BLaER1 treated with 17β-estradiol and CSF1 and Interleukin-3, amounts not matched to agents 10 nM and 100 nM (cell line): Measurements from ENCODE around the gene VGF.

Experiments
- H3K27ac ChIP-seq, 11 experiments: shearing (Covaris generic); formaldehyde crosslinking; 2 replicates each; pipeline ENCODE4 v1.8.1; 2022
- H3K27me3 ChIP-seq, 11 experiments: shearing (Covaris generic); formaldehyde crosslinking; 2 replicates each; pipeline ENCODE4 v1.8.1; 2022
- H3K36me3 ChIP-seq, 11 experiments: shearing (Covaris generic); formaldehyde crosslinking; 2 replicates each; pipeline ENCODE4 v1.8.1; 2022
- H3K4me1 ChIP-seq, 10 experiments: shearing (Covaris generic); formaldehyde crosslinking; 2 replicates each; pipeline ENCODE4 v1.8.1; 2022
- H3K4me2 ChIP-seq, 11 experiments: shearing (Covaris generic); formaldehyde crosslinking; 2 replicates each; pipeline ENCODE4 v1.8.1; 2022
- H3K4me3 ChIP-seq, 10 experiments: shearing (Covaris generic); formaldehyde crosslinking; 2 replicates each; pipeline ENCODE4 v1.8.1; 2022
- H3K9ac ChIP-seq, 11 experiments: shearing (Covaris generic); formaldehyde crosslinking; 2 replicates each; pipeline ENCODE4 v1.8.1; 2022
- H3K9me3 ChIP-seq, 11 experiments: shearing (Covaris generic); formaldehyde crosslinking; replicated peaks in 1 of 11; 2 replicates each; pipeline ENCODE4 v1.8.1; 2022
- H4K20me1 ChIP-seq, 11 experiments: shearing (Covaris generic); formaldehyde crosslinking; 2 replicates each; pipeline ENCODE4 v1.8.1; 2022
- Cebpa-rat ChIP-seq, 11 experiments: shearing (Covaris generic); IDR thresholded peaks; 2 replicates each; pipeline ENCODE4 v1.8.1; 2022

Gene VGF

DNA sequence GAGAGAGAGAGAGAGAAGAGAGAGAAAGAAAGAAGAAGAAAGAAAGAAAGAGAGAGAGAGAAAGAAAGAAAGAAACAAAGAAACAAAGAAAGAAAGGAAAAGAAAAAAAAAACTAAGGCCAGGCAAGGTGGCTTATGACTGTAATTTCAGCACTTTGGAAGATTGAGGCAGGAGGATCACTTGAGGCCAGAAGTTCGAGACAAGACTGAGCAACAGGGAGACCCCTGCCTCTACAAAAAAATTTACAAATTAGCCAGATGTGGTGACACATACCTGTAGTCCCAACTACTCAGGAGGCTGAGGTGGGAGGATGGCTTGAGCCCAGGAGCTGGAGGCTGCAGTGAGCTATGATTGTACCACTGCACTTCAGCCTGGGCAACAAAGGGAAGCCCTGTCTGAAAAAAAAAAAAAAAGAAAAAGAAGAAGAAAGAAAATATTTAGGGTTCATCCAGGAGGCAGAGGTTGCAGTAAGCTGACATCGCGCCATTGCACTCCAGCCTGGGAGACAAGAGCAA, 35.7 kb downstream of the VGF start:
- H4K20me1 ChIP-seq: no peaks in the 10 kb centered on the region; a peak in 1 of 22 replicates
- no peak overlapping the region for H3K27ac ChIP-seq
- no peak overlapping the region for H3K4me3 ChIP-seq
- peaks cover 47 to 67% (median 53%) of the 10 kb centered on the region in 10 experiments for H3K4me1 ChIP-seq
- H3K36me3 ChIP-seq: no peaks in the 10 kb centered on the region
- no peak overlapping the region for H3K4me2 ChIP-seq
- no peaks in the 10 kb centered on the region for H3K9me3 ChIP-seq
- H3K27me3 ChIP-seq: peaks cover 0 to 12% (median 0%) of the 10 kb centered on the region in 11 experiments; a peak in 2 of 22 replicates
- no peak for TF ChIP-seq Cebpa-rat (IDR thresholded peaks at IDR 0.05)
- no peak overlapping the region for H3K9ac ChIP-seq

DNA sequence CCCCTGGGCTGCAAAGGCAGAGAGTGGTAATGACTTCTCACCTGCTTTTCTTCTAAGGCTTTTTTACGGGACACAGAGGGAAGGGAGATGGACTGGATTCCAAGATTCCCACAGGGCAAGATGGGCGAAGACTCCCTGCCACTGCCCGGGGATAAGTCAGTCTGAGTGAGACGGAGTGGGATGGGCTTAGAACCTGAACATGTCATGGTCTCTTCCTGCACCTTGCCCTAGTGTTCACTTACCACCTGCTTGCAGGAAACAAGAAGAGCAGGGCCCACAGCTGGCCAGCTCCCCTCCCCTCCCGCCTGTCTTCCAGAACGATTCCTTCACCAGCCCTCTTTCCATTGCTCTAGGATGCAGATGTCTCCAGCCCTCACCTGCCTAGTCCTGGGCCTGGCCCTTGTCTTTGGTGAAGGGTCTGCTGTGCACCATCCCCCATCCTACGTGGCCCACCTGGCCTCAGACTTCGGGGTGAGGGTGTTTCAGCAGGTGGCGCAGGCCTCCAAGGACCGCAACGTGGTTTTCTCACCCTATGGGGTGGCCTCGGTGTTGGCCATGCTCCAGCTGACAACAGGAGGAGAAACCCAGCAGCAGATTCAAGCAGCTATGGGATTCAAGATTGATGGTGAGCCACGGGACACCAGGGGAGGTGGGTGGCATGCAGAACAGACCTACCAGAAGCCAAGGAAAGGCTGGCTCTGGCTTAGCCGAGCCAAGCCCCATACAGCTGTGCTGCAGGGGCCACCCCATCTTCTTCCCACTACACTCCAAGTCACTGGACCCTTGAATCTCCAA, 37.1 kb downstream of the VGF start:
- Histone ChIP-seq H3K4me2 (peak overlapping the region in 10 of 11 experiments; percentile 77 to 94 (median 89); a peak in 19 of 22 replicates), H4K20me1 (no peaks in the 10 kb centered on the region), H3K27ac (no peak overlapping the region), H3K9me3 (no peaks in the 10 kb centered on the region), H3K27me3 (peaks cover 0 to 21% (median 0%) of the 10 kb centered on the region in 11 experiments; a peak in 4 of 22 replicates), H3K36me3 (no peaks in the 10 kb centered on the region), H3K9ac (no peak overlapping the region), H3K4me3 (no peak overlapping the region), H3K4me1 (peaks cover 49 to 67% (median 55%) of the 10 kb centered on the region in 10 experiments)
- no peak for TF ChIP-seq Cebpa-rat (IDR thresholded peaks at IDR 0.05)

DNA sequence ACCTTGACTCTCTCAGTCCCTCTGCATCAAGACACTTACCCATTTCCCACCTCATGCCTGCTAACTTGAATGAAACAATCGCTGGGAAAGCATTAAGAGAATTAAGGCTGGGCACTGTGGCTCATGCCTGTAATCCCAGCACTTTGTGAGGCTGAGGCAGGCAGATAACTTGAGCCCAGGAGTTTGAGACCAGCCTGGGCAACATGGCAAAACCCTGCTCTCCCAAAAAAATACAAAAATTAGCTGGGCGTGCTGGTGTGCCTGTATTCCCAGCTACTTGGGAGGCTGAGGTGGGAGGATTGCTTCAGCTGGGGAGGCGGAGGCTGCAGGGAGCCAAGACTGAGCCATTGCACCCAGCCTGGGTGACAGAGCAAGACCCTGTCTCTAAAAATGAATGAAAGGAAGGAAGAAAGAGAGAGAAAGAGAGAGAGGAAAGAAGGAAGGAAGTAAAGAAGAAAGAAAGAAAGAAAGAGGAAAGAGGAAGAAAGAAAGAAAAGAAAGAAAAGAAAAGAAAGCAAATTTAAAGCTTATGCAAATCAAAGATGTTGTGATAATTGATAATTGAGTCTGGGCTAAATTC, 37.8 kb downstream of the VGF start:
- no peak overlapping the region for H3K27ac ChIP-seq
- peaks cover 53 to 71% (median 62%) of the 10 kb centered on the region in 10 experiments for H3K4me1 ChIP-seq
- H3K36me3 ChIP-seq: no peaks in the 10 kb centered on the region
- H3K4me2 ChIP-seq: peak overlapping the region; percentile 77 to 94 (median 88)
- H3K4me3 ChIP-seq: peak overlapping the region in 4 of 10 experiments; percentile 20 to 47 (median 36); a peak in 3 of 20 replicates
- H3K9me3 ChIP-seq: no peaks in the 10 kb centered on the region
- H3K9ac ChIP-seq: peak overlapping the region in 6 of 11 experiments; percentile 1 to 47 (median 37); a peak in 3 of 22 replicates
- H4K20me1 ChIP-seq: no peaks in the 10 kb centered on the region
- H3K27me3 ChIP-seq: peaks cover 0 to 28% (median 0%) of the 10 kb centered on the region in 11 experiments; a peak in 4 of 22 replicates
- TF ChIP-seq Cebpa-rat (IDR thresholded peaks at IDR 0.05): no peak

DNA sequence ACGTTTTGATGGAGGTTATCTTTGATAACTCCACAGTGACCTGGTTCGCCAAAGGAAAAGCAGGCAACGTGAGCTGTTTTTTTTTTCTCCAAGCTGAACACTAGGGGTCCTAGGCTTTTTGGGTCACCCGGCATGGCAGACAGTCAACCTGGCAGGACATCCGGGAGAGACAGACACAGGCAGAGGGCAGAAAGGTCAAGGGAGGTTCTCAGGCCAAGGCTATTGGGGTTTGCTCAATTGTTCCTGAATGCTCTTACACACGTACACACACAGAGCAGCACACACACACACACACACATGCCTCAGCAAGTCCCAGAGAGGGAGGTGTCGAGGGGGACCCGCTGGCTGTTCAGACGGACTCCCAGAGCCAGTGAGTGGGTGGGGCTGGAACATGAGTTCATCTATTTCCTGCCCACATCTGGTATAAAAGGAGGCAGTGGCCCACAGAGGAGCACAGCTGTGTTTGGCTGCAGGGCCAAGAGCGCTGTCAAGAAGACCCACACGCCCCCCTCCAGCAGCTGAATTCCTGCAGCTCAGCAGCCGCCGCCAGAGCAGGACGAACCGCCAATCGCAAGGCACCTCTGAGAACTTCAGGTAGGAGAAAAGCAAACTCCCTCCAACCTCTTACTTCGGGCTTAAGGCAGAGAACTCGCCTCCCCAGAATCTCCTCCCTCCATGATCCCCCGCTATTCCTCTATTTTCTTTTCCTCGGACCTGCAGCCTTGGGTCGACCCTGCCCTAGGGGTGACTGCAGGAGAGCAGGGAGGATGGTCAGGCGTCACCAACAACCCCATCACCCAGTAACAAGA, 38.5 kb downstream of the VGF start, which contains the start of gene SERPINE1:
Gene SERPINE1 (plus strand): TSS at position 454 of the 809 bp plus-strand sequence. CDS start 1,290 bp downstream, outside the sequence.
- TF ChIP-seq Cebpa-rat (IDR thresholded peaks at IDR 0.05): no peak
- Histone ChIP-seq H3K4me1 (peaks cover 60 to 77% (median 69%) of the 10 kb centered on the region in 10 experiments), H3K36me3 (no peaks in the 10 kb centered on the region), H3K27me3 (peaks cover 0 to 28% (median 0%) of the 10 kb centered on the region in 11 experiments; a peak in 4 of 22 replicates), H3K4me3 (peak within 1 kb of the TSS in 6 of 10 experiments; percentile 10 to 47 (median 34); a peak in 8 of 20 replicates), H3K27ac (peak within 1 kb of the TSS in 10 of 11 experiments; percentile 55 to 75 (median 72); a peak in 20 of 22 replicates), H3K9me3 (no peaks in the 10 kb centered on the region), H3K9ac (peak within 1 kb of the TSS in 9 of 11 experiments; percentile 33 to 66 (median 47); a peak in 16 of 22 replicates), H3K4me2 (peak within 1 kb of the TSS; percentile 77 to 94 (median 88)), H4K20me1 (no peaks in the 10 kb centered on the region)

DNA sequence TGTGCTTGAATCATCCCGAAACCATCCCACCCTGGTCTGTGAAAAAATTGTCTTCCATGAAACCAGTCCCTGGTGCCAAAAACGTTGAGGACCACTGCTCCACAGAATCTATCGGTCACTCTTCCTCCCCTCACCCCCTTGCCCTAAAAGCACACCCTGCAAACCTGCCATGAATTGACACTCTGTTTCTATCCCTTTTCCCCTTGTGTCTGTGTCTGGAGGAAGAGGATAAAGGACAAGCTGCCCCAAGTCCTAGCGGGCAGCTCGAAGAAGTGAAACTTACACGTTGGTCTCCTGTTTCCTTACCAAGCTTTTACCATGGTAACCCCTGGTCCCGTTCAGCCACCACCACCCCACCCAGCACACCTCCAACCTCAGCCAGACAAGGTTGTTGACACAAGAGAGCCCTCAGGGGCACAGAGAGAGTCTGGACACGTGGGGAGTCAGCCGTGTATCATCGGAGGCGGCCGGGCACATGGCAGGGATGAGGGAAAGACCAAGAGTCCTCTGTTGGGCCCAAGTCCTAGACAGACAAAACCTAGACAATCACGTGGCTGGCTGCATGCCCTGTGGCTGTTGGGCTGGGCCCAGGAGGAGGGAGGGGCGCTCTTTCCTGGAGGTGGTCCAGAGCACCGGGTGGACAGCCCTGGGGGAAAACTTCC, 39.2 kb downstream of the VGF start:
- TF ChIP-seq Cebpa-rat (IDR thresholded peaks at IDR 0.05): no peak
- H3K9me3 ChIP-seq: no peaks in the 10 kb centered on the region
- H3K27ac ChIP-seq: peak overlapping the region in 10 of 11 experiments; percentile 55 to 75 (median 72); a peak in 20 of 22 replicates
- peak overlapping the region in 9 of 11 experiments; percentile 33 to 66 (median 47); a peak in 15 of 22 replicates for H3K9ac ChIP-seq
- H3K4me1 ChIP-seq: peaks cover 64 to 78% (median 76%) of the 10 kb centered on the region in 10 experiments
- H3K4me2 ChIP-seq: peak overlapping the region; percentile 77 to 94 (median 88)
- no peaks in the 10 kb centered on the region for H4K20me1 ChIP-seq
- peaks cover 0 to 28% (median 0%) of the 10 kb centered on the region in 11 experiments; a peak in 4 of 22 replicates for H3K27me3 ChIP-seq
- H3K36me3 ChIP-seq: no peaks in the 10 kb centered on the region
- H3K4me3 ChIP-seq: peak overlapping the region in 5 of 10 experiments; percentile 10 to 47 (median 35); a peak in 3 of 20 replicates

DNA sequence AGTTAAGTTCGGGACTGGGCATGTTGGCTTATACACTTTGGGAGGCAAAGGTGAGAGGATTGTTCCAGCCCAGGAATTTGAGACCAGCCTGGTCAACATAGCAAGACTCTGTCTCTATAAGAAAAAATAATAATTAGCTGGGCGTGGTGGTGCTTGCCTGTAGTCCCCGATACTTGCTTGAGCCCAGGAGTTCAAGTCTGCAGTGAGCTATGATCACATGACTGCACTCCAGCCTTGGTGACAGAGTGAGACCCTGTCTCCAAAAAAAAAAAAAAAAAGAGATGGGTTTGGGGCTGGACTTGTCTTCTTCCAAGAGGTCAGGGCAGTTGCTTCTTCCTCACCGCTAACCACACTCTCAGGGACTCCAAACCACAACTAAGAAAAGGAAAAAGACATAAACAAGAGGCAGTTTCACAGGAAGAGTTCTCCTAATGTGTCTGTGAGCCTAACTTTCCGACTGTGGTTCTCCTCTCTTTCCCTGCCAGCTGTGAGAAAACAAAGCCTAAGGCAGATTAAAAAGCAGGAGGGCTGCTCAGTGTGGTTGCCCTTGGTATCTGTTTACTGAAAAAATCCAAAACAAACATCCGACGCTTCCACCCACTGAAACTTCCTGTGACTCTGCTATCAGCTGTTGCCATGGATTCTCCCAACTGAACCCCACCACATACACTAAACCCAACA, 40.9 kb downstream of the VGF start:
- peak overlapping the region in 3 of 10 experiments; percentile 2 to 16 (median 3); a peak in 2 of 20 replicates for H3K4me3 ChIP-seq
- no peaks in the 10 kb centered on the region for H4K20me1 ChIP-seq
- no peaks in the 10 kb centered on the region for H3K36me3 ChIP-seq
- peak overlapping the region; percentile 55 to 75 (median 69); a peak in 21 of 22 replicates for H3K27ac ChIP-seq
- H3K9me3 ChIP-seq: no peaks in the 10 kb centered on the region
- peaks cover 66 to 93% (median 91%) of the 10 kb centered on the region in 10 experiments for H3K4me1 ChIP-seq
- peak overlapping the region; percentile 77 to 94 (median 88) for H3K4me2 ChIP-seq
- peak overlapping the region in 10 of 11 experiments; percentile 18 to 66 (median 52); a peak in 20 of 22 replicates for H3K9ac ChIP-seq
- peaks cover 0 to 28% (median 0%) of the 10 kb centered on the region in 11 experiments; a peak in 4 of 22 replicates for H3K27me3 ChIP-seq
- TF ChIP-seq Cebpa-rat (IDR thresholded peaks at IDR 0.05): no peak

DNA sequence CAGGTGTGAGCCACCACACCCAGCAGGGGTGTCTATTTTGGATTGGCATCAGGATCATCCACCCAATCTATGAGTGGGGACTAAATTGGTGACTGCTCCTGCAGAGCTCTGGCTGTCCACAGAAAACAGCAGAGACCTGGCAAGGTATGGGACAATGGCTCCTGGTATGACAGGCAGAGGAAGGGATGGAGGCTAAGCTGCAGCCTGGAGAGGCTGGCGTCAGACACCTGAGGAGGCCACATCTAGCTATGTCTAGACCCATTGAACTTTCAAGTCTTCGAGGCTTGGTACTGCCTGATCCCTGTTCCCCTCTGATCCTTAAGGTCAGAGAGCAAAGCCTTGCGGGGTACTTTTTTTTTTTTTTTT, 41.7 kb downstream of the VGF start:
- H3K27ac ChIP-seq: peak overlapping the region in 2 of 11 experiments; percentile 73 to 74; a peak in 2 of 22 replicates
- peak overlapping the region in 10 of 11 experiments; percentile 77 to 94 (median 89); a peak in 18 of 22 replicates for H3K4me2 ChIP-seq
- H3K9me3 ChIP-seq: no peaks in the 10 kb centered on the region
- TF ChIP-seq Cebpa-rat (IDR thresholded peaks at IDR 0.05): no peak
- peaks cover 66 to 99% (median 94%) of the 10 kb centered on the region in 10 experiments for H3K4me1 ChIP-seq
- no peaks in the 10 kb centered on the region for H4K20me1 ChIP-seq
- H3K27me3 ChIP-seq: peaks cover 0 to 28% (median 0%) of the 10 kb centered on the region in 11 experiments; a peak in 4 of 22 replicates
- H3K9ac ChIP-seq: no peak overlapping the region
- H3K36me3 ChIP-seq: no peaks in the 10 kb centered on the region
- H3K4me3 ChIP-seq: no peak overlapping the region
